GM12891 (cell line): ENCODE data around the gene SLC1A2.

Source experiments
- PAX5 ChIP-seq: IDR thresholded peaks from 2 replicates; pipeline ENCODE4 v1.6.1; 2011; ENCODE audit warnings: low read length, moderate library complexity, mild to moderate bottlenecking; ENCODE audit not compliant: insufficient read depth, severe bottlenecking
- POLR2A ChIP-seq: IDR thresholded peaks from 2 replicates; pipeline ENCODE4 v1.6.1; 2011; ENCODE audit warnings: low read depth, low read length, control low read depth
- POLR2AphosphoS5 ChIP-seq: IDR thresholded peaks from 2 replicates; pipeline ENCODE4 v1.6.1; 2011; ENCODE audit warnings: low read depth, low read length, control low read depth
- POU2F2 ChIP-seq: IDR thresholded peaks from 2 replicates; pipeline ENCODE4 v1.6.1; 2011; ENCODE audit warnings: low read depth, mild to moderate bottlenecking, control low read depth, low read length, moderate library complexity
- SPI1 ChIP-seq: IDR thresholded peaks from 2 replicates; pipeline ENCODE4 v1.6.1; 2011; ENCODE audit warnings: low read depth, low read length, control low read depth
- TAF1 ChIP-seq: IDR thresholded peaks from 2 replicates; pipeline ENCODE4 v1.6.1; 2011; ENCODE audit warnings: low read depth, low read length, control low read depth

DNA sequence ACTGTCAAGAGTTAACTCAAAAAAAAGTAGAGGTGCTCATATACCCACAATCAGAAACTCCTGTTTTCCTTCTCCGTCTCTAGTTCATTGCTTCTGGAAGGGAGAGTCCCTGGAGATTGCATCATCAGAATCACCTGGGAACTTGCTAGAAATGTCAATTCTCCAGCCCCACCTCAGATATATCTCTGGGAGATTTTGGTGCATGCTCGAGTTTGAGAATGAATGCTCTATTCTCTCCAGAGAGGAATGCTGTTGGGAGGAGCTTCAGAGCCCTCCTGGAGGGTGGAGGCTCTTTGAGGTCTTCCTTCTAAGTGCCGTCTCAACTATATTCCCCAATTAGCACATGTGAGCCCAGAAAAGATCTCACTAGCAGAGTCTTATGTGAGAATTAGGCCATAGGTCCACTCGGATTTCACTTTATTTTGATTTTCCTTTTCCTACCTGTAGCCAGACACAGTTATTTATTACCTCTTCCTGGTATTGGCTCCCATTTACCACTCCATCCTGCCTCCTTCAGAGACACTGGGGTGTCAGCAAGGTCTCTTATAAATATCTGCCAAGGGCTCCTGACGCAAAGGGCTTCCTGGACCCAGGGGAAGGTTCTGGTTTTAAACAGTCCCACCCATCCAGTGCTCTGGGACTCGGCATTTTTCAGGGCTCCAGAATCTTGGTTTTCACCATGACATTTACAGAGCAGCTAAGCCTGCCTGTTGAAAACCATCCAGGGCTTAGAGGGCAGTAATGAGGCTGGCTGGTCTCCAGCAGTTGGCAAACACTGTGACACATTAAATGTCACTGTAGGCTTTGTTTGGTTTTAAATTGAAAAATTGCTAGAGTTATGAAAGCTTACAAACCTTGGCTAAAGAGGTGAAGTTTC lies 144.2 kb downstream of the SLC1A2 start:
- TF ChIP-seq POLR2A (no peak), SPI1 (no peak), POLR2AphosphoS5 (no peak), TAF1 (no peak), PAX5 (no peak), POU2F2 (no peak)
